H1 (cell line): ENCODE data around the gene RPL36AL. TPM values are rescaled to one million over a fixed set of nuclear protein-coding genes. Genes with fewer than 3 reads are reported as not detected.

Source experiments
- CTCF ChIA-PET: fragments of 300-600 bp; sonication (Branson Sonifier 250); formaldehyde crosslinking; loops from one replicate; lab custom pipeline; 2021; ENCODE audit not compliant: partially characterized antibody; lab: Charles Lee
- POLR2A ChIA-PET: fragments of 300-600 bp; sonication (Branson Sonifier 250); formaldehyde crosslinking; loops from one replicate; lab custom pipeline; 2021; ENCODE audit warnings: inconsistent platforms; ENCODE audit not compliant: partially characterized antibody; lab: Charles Lee
- DNase-seq, 2 experiments: peaks; one replicate each; pipeline versions ENCODE4 v3.0.0 to v3.0.0-alpha.2; 2010 to 2022; ENCODE audit warnings: low spot score in 2 of 2, low read depth in 1 of 2, mixed read lengths in 1 of 2
- FAIRE-seq: peaks from 2 replicates; lab custom pipeline; 2011; peaks lifted over from hg19 to GRCh38; lab: Jason Lieb, UNC
- H2AFZ ChIP-seq: 2 replicates; pipeline ENCODE4 v1.8.1; 2012; ENCODE audit warnings: low read length, inconsistent platforms
- H2AK5ac ChIP-seq: 2 replicates; pipeline ENCODE4 v1.6.1; 2013; ENCODE audit warnings: low read depth, low read length
- H2BK120ac ChIP-seq: replicated peaks from 2 replicates; pipeline ENCODE3; 2013; ENCODE audit warnings: low read depth, low read length, inconsistent platforms
- H2BK12ac ChIP-seq: 2 replicates; pipeline ENCODE4 v1.6.1; 2013; ENCODE audit warnings: low read depth, low read length
- H2BK15ac ChIP-seq: 2 replicates; pipeline ENCODE4 v1.6.1; 2013; ENCODE audit warnings: low read length
- H2BK20ac ChIP-seq: 2 replicates; pipeline ENCODE4 v1.6.1; 2013; ENCODE audit warnings: low read length
- H2BK5ac ChIP-seq: 2 replicates; pipeline ENCODE4 v1.6.1; 2013; ENCODE audit warnings: low read depth, low read length
- H3K14ac ChIP-seq: 2 replicates; pipeline ENCODE4 v1.6.1; 2013; ENCODE audit warnings: inconsistent platforms; ENCODE audit not compliant: insufficient read length
- H3K18ac ChIP-seq: 2 replicates; pipeline ENCODE4 v1.6.1; 2013; ENCODE audit warnings: low read length; ENCODE audit errors: extremely low read depth
- H3K23ac ChIP-seq: 2 replicates; pipeline ENCODE4 v1.6.1; 2013; ENCODE audit warnings: inconsistent platforms; ENCODE audit not compliant: insufficient read length
- H3K23me2 ChIP-seq: 2 replicates; pipeline ENCODE4 v1.6.1; 2013; ENCODE audit warnings: low read depth, low read length
- H3K27ac ChIP-seq: 2 replicates; pipeline ENCODE4 v1.6.1; 2011; ENCODE audit warnings: low read depth, low read length, inconsistent platforms
- H3K27me3 ChIP-seq, 4 experiments: replicated peaks in 1 of 4; 1 replicate in 1 of 4; 2 replicates in 3 of 4; pipeline versions ENCODE4 v1.6.1 to v1.8.1; 2011 to 2013; ENCODE audit warnings: low read length in 3 of 4, mild to moderate bottlenecking in 3 of 4, inconsistent platforms in 2 of 4, mixed read lengths in 2 of 4, moderate library complexity in 1 of 4; ENCODE audit not compliant: control insufficient read depth in 3 of 4, insufficient read depth in 3 of 4; ENCODE audit errors: extremely low read depth in 1 of 4
- H3K36me3 ChIP-seq, 4 experiments: 2 replicates each; pipeline versions ENCODE4 v1.6.1 to v1.8.1; 2011 to 2013; ENCODE audit warnings: mild to moderate bottlenecking in 4 of 4, low read length in 3 of 4, moderate library complexity in 2 of 4, control low read depth in 1 of 4, inconsistent platforms in 1 of 4; ENCODE audit not compliant: insufficient read depth in 4 of 4, control insufficient read depth in 2 of 4
- H3K4ac ChIP-seq: replicated peaks from 2 replicates; pipeline ENCODE3; 2013; ENCODE audit warnings: low read length, low read depth, mixed read lengths, inconsistent platforms; ENCODE audit not compliant: insufficient read length
- H3K4me1 ChIP-seq, 4 experiments: replicated peaks in 1 of 4; 1 replicate in 1 of 4; 2 replicates in 3 of 4; pipeline versions ENCODE4 v1.6.1 to v1.8.1; 2011 to 2013; ENCODE audit warnings: low read length in 3 of 4, inconsistent platforms in 2 of 4, mixed read lengths in 1 of 4; ENCODE audit not compliant: insufficient read depth in 4 of 4, control insufficient read depth in 3 of 4
- H3K4me2 ChIP-seq, 2 experiments: 2 replicates each; pipeline versions ENCODE4 v1.6.1 to v1.8.1; 2011 to 2013; ENCODE audit warnings: low read depth in 2 of 2, low read length in 2 of 2, control low read depth in 1 of 2, inconsistent platforms in 1 of 2, mild to moderate bottlenecking in 1 of 2; ENCODE audit not compliant: insufficient read depth in 1 of 2
- H3K4me3 ChIP-seq, 4 experiments: fragments of 200-600, 300-600 bp in 1 of 4; sonication (generic), shearing (Covaris generic), sonication (Bioruptor Twin) in 1 of 4; 2 replicates each; pipeline versions ENCODE4 v1.5.1 to v1.8.1; 2011 to 2016; ENCODE audit warnings: low read length in 4 of 4, low read depth in 3 of 4, control low read depth in 2 of 4, inconsistent platforms in 2 of 4, mild to moderate bottlenecking in 2 of 4, mixed read lengths in 1 of 4, moderate library complexity in 1 of 4; ENCODE audit not compliant: insufficient read depth in 2 of 4; ENCODE audit errors: extremely low read depth in 1 of 4
- H3K56ac ChIP-seq: replicated peaks from 2 replicates; pipeline ENCODE3; 2013; ENCODE audit warnings: low read depth, mild to moderate bottlenecking, mixed read lengths, low read length, inconsistent platforms; ENCODE audit not compliant: insufficient read length
- H3K79me1 ChIP-seq: 2 replicates; pipeline ENCODE4 v1.6.1; 2013; ENCODE audit warnings: low read depth, low read length, control low read depth
- H3K79me2 ChIP-seq, 2 experiments: 2 replicates each; pipeline versions ENCODE4 v1.6.1 to v1.8.1; 2012 to 2013; ENCODE audit warnings: low read length in 2 of 2, mild to moderate bottlenecking in 2 of 2, inconsistent platforms in 1 of 2; ENCODE audit not compliant: insufficient read depth in 2 of 2, control insufficient read depth in 1 of 2
- H3K9ac ChIP-seq, 4 experiments: replicated peaks in 1 of 4; 1 replicate in 1 of 4; 2 replicates in 3 of 4; pipeline versions ENCODE4 v1.6.1 to v1.8.1; 2011 to 2013; ENCODE audit warnings: low read depth in 3 of 4, low read length in 3 of 4, control low read depth in 2 of 4, mild to moderate bottlenecking in 2 of 4, moderate library complexity in 2 of 4, inconsistent platforms in 1 of 4; ENCODE audit errors: extremely low read depth in 1 of 4
- H3K9me3 ChIP-seq, 2 experiments: 2 replicates each; pipeline versions ENCODE4 v1.6.1 to v1.8.1; 2012 to 2013; ENCODE audit warnings: mild to moderate bottlenecking in 2 of 2, moderate library complexity in 2 of 2, control low read depth in 1 of 2, inconsistent platforms in 1 of 2, low read depth in 1 of 2, low read length in 1 of 2, mixed read lengths in 1 of 2; ENCODE audit not compliant: insufficient read depth in 2 of 2
- H4K20me1 ChIP-seq, 2 experiments: replicated peaks in 1 of 2; 2 replicates each; pipeline versions ENCODE3 to v1.8.1; 2011 to 2013; ENCODE audit warnings: inconsistent platforms in 2 of 2, low read length in 2 of 2, mild to moderate bottlenecking in 1 of 2; ENCODE audit not compliant: insufficient read depth in 2 of 2, control insufficient read depth in 1 of 2
- H4K5ac ChIP-seq: 2 replicates; pipeline ENCODE4 v1.6.1; 2013; ENCODE audit warnings: low read length, low read depth, mixed read lengths, inconsistent platforms; ENCODE audit not compliant: insufficient read length
- H4K8ac ChIP-seq: 2 replicates; pipeline ENCODE4 v1.8.0; 2013; ENCODE audit warnings: mild to moderate bottlenecking, moderate library complexity, low read length, inconsistent platforms; ENCODE audit not compliant: insufficient read depth; ENCODE audit errors: extremely low read depth
- H4K91ac ChIP-seq: replicated peaks from 2 replicates; pipeline ENCODE3; 2013; ENCODE audit warnings: low read length, mixed read lengths, inconsistent platforms; ENCODE audit not compliant: insufficient read length
- ATF3 ChIP-seq: IDR thresholded peaks from 2 replicates; pipeline ENCODE4 v1.6.1; 2011; ENCODE audit warnings: low read depth, mild to moderate bottlenecking, low read length; ENCODE audit not compliant: insufficient read depth
- CEBPB ChIP-seq: IDR thresholded peaks from 2 replicates; pipeline ENCODE4 v1.6.1; 2012; ENCODE audit warnings: low read depth, low read length
- EP300 ChIP-seq, 2 experiments: IDR thresholded peaks; 1 replicate in 1 of 2; 2 replicates in 1 of 2; pipeline ENCODE4 v1.6.1; 2011 to 2012; ENCODE audit warnings: low read depth in 2 of 2, low read length in 2 of 2, mild to moderate bottlenecking in 2 of 2, borderline replicate concordance in 1 of 2, inconsistent platforms in 1 of 2, moderate library complexity in 1 of 2
- HDAC2 ChIP-seq, 2 experiments: fragments of 300-600 bp in 1 of 2; sonication (generic) in 1 of 2; IDR thresholded peaks; 2 replicates each; pipeline ENCODE4 v1.6.1; 2011 to 2012; ENCODE audit warnings: low read depth in 2 of 2, low read length in 2 of 2, mild to moderate bottlenecking in 2 of 2, moderate library complexity in 2 of 2, borderline replicate concordance in 1 of 2, inconsistent platforms in 1 of 2
- KDM5A ChIP-seq: fragments of 200-600 bp; IDR thresholded peaks from 2 replicates; pipeline ENCODE4 v1.7.1; 2012; ENCODE audit warnings: mild to moderate bottlenecking, low read length, inconsistent platforms, mixed read lengths
- POLR2AphosphoS5 ChIP-seq: IDR thresholded peaks from 2 replicates; pipeline ENCODE4 v1.6.1; 2011; ENCODE audit warnings: low read depth, low read length
- RBBP5 ChIP-seq: IDR thresholded peaks from 2 replicates; pipeline ENCODE4 v1.7.1; 2012; ENCODE audit warnings: low read depth, mild to moderate bottlenecking, inconsistent platforms, low read length, moderate library complexity, borderline replicate concordance
- SP2 ChIP-seq: IDR thresholded peaks from 2 replicates; pipeline ENCODE4 v1.6.1; 2012; ENCODE audit warnings: mild to moderate bottlenecking, low read length, inconsistent platforms
- SUZ12 ChIP-seq: fragments of 200-600 bp; sonication (generic); IDR thresholded peaks from 2 replicates; pipeline ENCODE4 v1.6.1; 2012; ENCODE audit warnings: mild to moderate bottlenecking, inconsistent platforms, low read length, moderate library complexity, mixed read lengths
- TEAD4 ChIP-seq: IDR thresholded peaks from 2 replicates; pipeline ENCODE4 v1.6.1; 2012; ENCODE audit warnings: low read depth, low read length, inconsistent platforms, mixed read lengths
- WGBS, 2 experiments: shearing (Covaris generic) in 1 of 2; methylation state at CpG; one replicate each; pipeline versions ENCODE4 v1.1.6 to v1.1.7; 2013 to 2015; ENCODE audit warnings: low lambda C conversion rate in 2 of 2, mixed read lengths in 2 of 2, inconsistent platforms in 1 of 2, low coverage in 1 of 2, missing lambda C conversion rate in 1 of 2; ENCODE audit not compliant: insufficient replicate concordance in 2 of 2, insufficient coverage in 1 of 2, insufficient read length in 1 of 2; ENCODE audit errors: extremely low coverage in 1 of 2, missing lambda C conversion rate in 1 of 2; 5-methylcytosine and 5-hydroxymethylcytosine counted together
- polyA plus RNA-seq, 7 experiments: library from polyadenylated mRNA; depleted of rRNA in 3 of 7; stranded (reverse) in 5 of 7; unstranded in 2 of 7; fragments of >200 nt in 5 of 7; fragments of 200-250 nt in 2 of 7; gene quantifications; 1 replicate in 5 of 7; 2 replicates in 1 of 7; 4 replicates in 1 of 7; pipeline versions ENCODE4 v1.2.1 to v1.2.3, GENCODE V29; 2011 to 2013; ENCODE audit warnings: missing spikeins in 2 of 7, mixed read lengths in 2 of 7
- total RNA-seq: library from RNA; stranded (reverse); fragmentation: NEBNext Ultra II Directional; extraction: Animal tissue kit (Norgen Biotek cat#: 25700); gene quantifications from 2 replicates; pipeline ENCODE4 v1.2.1, GENCODE V29; 2021
- TF ChIP-seq, protein P1 (sequence below), 3 experiments: IDR thresholded peaks; 1 replicate in 2 of 3; 2 replicates in 1 of 3; pipeline versions ENCODE4 v1.5.1 to v1.6.1; 2011; ENCODE audit warnings: low read length in 3 of 3, mild to moderate bottlenecking in 3 of 3, inconsistent platforms in 2 of 3, low read depth in 1 of 3, moderate library complexity in 1 of 3; ENCODE audit not compliant: insufficient read depth in 1 of 3; ENCODE audit errors: control extremely low read depth in 1 of 3

Gene RPL36AL
- total and polyA plus RNA-seq, 2 of the 8 experiments (the other 6 are each of a cell fraction or from before 2014, with no cell fraction given) = 138 to 230 TPM

- Histone ChIP-seq H4K8ac (no peak overlapping the region), H3K4me2 (no peak overlapping the region), H2AFZ (no peak overlapping the region), H4K5ac (no peak overlapping the region), H2BK20ac (no peak overlapping the region), H3K4me3 (no peak overlapping the region), H3K4me1 (no peaks in the 10 kb centered on the region), H3K4ac (no peak overlapping the region), H4K91ac (no peak overlapping the region), H3K36me3 (no peaks in the 10 kb centered on the region), H2BK15ac (no peak overlapping the region), H3K79me2 (0 out of 4 replicates have a peak, but pooled peaks cover 0 to 5% of the 10 kb centered on the region in 2 experiments), H3K56ac (no peak overlapping the region), H2BK12ac (no peak overlapping the region), H2AK5ac (no peak overlapping the region), H2BK120ac (no peak overlapping the region), H3K27me3 (no peaks in the 10 kb centered on the region), H3K18ac (no peak overlapping the region), H3K9me3 (no peaks in the 10 kb centered on the region), H2BK5ac (no peak overlapping the region), H3K27ac (no peak overlapping the region), H4K20me1 (no peaks in the 10 kb centered on the region), H3K14ac (no peak overlapping the region), H3K23me2 (no peaks in the 10 kb centered on the region; the same call in 1 of the 2 replicates), H3K9ac (no peak overlapping the region), H3K23ac (no peak overlapping the region), H3K79me1 (no peaks in the 10 kb centered on the region; the same call in 1 of the 2 replicates)
- FAIRE-seq = no peak
- ChIA-PET POLR2A (interaction anchor here (1.2 kb wide), 1 partner anchor 10 kb away, joined by 3 read pairs; no protein-coding TSS in a partner anchor), CTCF (no interaction called here)
- no peak for DNase-seq
- WGBS, 2 experiments = 96% methylated on average over 3 of the region's 3 CpGs; no CpG with 5 or more reads in 1 of the 2 experiments
- TF ChIP-seq CEBPB = no peak
- TF ChIP-seq ATF3 = no peak
- TF ChIP-seq KDM5A = no peak
- no peak for TF ChIP-seq RBBP5
- TF ChIP-seq, protein P1, sequence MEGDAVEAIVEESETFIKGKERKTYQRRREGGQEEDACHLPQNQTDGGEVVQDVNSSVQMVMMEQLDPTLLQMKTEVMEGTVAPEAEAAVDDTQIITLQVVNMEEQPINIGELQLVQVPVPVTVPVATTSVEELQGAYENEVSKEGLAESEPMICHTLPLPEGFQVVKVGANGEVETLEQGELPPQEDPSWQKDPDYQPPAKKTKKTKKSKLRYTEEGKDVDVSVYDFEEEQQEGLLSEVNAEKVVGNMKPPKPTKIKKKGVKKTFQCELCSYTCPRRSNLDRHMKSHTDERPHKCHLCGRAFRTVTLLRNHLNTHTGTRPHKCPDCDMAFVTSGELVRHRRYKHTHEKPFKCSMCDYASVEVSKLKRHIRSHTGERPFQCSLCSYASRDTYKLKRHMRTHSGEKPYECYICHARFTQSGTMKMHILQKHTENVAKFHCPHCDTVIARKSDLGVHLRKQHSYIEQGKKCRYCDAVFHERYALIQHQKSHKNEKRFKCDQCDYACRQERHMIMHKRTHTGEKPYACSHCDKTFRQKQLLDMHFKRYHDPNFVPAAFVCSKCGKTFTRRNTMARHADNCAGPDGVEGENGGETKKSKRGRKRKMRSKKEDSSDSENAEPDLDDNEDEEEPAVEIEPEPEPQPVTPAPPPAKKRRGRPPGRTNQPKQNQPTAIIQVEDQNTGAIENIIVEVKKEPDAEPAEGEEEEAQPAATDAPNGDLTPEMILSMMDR (IDR thresholded peaks at IDR 0.05; ENCODE audit: control extremely low read depth in 1 of 3, insufficient read depth in 1 of 3, low read depth in 1 of 3, low read length in 3 of 3) = no peak
- no peak for TF ChIP-seq SP2
- TF ChIP-seq SUZ12 = no peak
- no peak for TF ChIP-seq HDAC2 (IDR thresholded peaks at IDR 0.05; ENCODE audit: borderline replicate concordance in 1 of 2, low read depth in 2 of 2, low read length in 2 of 2)
- no peak for TF ChIP-seq POLR2AphosphoS5
- TF ChIP-seq TEAD4 = no peak
- no peak for TF ChIP-seq EP300 (IDR thresholded peaks at IDR 0.05; ENCODE audit: borderline replicate concordance in 1 of 2, low read depth in 2 of 2, low read length in 2 of 2)
These were observed 27.4 kb downstream of the RPL36AL start for GRCh38 chr14:49593016-49593415.
